Progenitor cell of endocrine pancreas (in vitro differentiated cells): ENCODE data around the gene RAB5IF. TPM values are rescaled to one million over a fixed set of nuclear protein-coding genes. Genes with fewer than 3 reads are reported as not detected.
A peak's percentile ranks its signal among the peaks of the same experiment; 100 is the strongest.

Experiments
- DNase-seq: peaks from one replicate; pipeline ENCODE4 v3.0.0; 2021; ENCODE audit warnings: low spot score; ENCODE audit not compliant: unreplicated experiment
- H3K27ac Mint-ChIP-seq: 2 replicates; pipeline ENCODE4 v1.8.0; 2021; ENCODE audit warnings: mild to moderate bottlenecking, moderate library complexity, mixed read lengths
- H3K27me3 Mint-ChIP-seq: 2 replicates; pipeline ENCODE4 v1.8.0; 2021; ENCODE audit warnings: mixed read lengths
- H3K36me3 Mint-ChIP-seq: 2 replicates; pipeline ENCODE4 v1.8.0; 2022; ENCODE audit warnings: mixed read lengths; ENCODE audit not compliant: insufficient read depth
- H3K4me1 Mint-ChIP-seq: 2 replicates; pipeline ENCODE4 v1.8.0; 2021; ENCODE audit warnings: low read depth, mixed read lengths
- H3K4me3 Mint-ChIP-seq: 2 replicates; pipeline ENCODE4 v1.8.0; 2021; ENCODE audit warnings: low read depth, mild to moderate bottlenecking, moderate library complexity, mixed read lengths
- H3K9me3 Mint-ChIP-seq: 2 replicates; pipeline ENCODE4 v1.8.0; 2021; ENCODE audit warnings: low read depth, mixed read lengths
- total RNA-seq: library from RNA; stranded (reverse); gene quantifications from 2 replicates; pipeline ENCODE4 v1.2.1, GENCODE V29; 2021
- TF ChIP-seq, protein P1 (sequence below): fragments of 200-600 bp; sonication (generic); IDR thresholded peaks from one replicate; pipeline ENCODE4 v1.5.0; 2021; ENCODE audit warnings: antibody characterized with exemption, mild to moderate bottlenecking; ENCODE audit not compliant: unreplicated experiment

Gene RAB5IF
- total RNA-seq, 1 donor from 2014 or later: 58.8 TPM

- H3K4me1 Mint-ChIP-seq: peaks cover 13% of the 10 kb centered on the region
- no peak overlapping the region for H3K4me3 Mint-ChIP-seq
- TF ChIP-seq, protein P1, sequence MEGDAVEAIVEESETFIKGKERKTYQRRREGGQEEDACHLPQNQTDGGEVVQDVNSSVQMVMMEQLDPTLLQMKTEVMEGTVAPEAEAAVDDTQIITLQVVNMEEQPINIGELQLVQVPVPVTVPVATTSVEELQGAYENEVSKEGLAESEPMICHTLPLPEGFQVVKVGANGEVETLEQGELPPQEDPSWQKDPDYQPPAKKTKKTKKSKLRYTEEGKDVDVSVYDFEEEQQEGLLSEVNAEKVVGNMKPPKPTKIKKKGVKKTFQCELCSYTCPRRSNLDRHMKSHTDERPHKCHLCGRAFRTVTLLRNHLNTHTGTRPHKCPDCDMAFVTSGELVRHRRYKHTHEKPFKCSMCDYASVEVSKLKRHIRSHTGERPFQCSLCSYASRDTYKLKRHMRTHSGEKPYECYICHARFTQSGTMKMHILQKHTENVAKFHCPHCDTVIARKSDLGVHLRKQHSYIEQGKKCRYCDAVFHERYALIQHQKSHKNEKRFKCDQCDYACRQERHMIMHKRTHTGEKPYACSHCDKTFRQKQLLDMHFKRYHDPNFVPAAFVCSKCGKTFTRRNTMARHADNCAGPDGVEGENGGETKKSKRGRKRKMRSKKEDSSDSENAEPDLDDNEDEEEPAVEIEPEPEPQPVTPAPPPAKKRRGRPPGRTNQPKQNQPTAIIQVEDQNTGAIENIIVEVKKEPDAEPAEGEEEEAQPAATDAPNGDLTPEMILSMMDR: no peak
- H3K27me3 Mint-ChIP-seq: no peaks in the 10 kb centered on the region
- H3K36me3 Mint-ChIP-seq: peaks cover 3% of the 10 kb centered on the region
- no peaks in the 10 kb centered on the region for H3K9me3 Mint-ChIP-seq
- peak overlapping the region; percentile 81 for H3K27ac Mint-ChIP-seq
- DNase-seq: no peak
Measured at GRCh38 chr20:36647196-36648121, 41.9 kb downstream of the RAB5IF start.

DNA sequence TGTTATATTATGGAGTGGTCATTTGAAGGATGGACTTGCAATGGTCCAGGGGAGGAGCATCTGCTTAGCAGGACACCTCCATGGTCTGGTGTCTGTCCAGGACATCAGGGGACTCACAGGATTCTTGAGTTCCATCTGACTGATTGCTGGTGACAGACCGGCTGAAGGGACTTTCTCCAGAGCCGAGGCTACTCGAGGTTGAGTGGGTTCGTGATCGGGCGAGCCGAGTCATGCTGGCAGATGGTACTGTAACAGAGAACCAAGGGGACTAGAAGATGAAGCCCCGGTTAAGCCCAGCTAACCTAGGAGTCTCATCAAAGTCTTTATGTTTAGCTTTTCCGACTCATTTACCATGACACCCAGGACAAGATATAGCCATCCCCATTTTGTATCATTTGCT lies 47.9 kb downstream of the RAB5IF start:
- no peak for DNase-seq
- TF ChIP-seq, protein P1: no peak
- H3K4me3 Mint-ChIP-seq: no peak overlapping the region
- no peaks in the 10 kb centered on the region for H3K27me3 Mint-ChIP-seq
- peaks cover 7% of the 10 kb centered on the region for H3K36me3 Mint-ChIP-seq
- no peaks in the 10 kb centered on the region for H3K9me3 Mint-ChIP-seq
- no peaks in the 10 kb centered on the region for H3K4me1 Mint-ChIP-seq
- no peak overlapping the region for H3K27ac Mint-ChIP-seq

DNA sequence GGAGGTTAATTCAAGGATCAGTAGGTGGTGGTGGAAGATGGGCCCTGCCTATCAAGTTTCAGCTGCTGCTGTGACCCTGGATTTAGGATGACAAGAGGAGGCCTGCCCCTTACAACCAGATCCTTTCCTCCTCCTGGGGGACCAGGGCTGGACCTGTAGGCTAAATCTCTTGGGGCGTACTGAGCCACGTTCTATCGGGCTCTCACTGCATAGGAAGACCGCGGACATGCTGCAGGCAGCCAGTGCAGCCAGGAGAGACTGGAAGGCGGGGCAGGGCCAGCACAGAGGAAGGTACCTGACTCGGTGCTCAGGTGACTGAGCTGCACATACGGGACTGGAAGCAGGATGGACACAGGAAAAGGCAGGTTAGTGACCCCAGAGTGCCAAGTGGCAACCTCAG lies 48.9 kb downstream of the RAB5IF start:
- Mint-ChIP-seq H3K36me3 (peaks cover 7% of the 10 kb centered on the region), H3K27ac (no peak overlapping the region), H3K4me3 (no peak overlapping the region), H3K27me3 (no peaks in the 10 kb centered on the region), H3K4me1 (no peaks in the 10 kb centered on the region), H3K9me3 (no peaks in the 10 kb centered on the region)
- TF ChIP-seq, protein P1: no peak
- DNase-seq: no peak

DNA sequence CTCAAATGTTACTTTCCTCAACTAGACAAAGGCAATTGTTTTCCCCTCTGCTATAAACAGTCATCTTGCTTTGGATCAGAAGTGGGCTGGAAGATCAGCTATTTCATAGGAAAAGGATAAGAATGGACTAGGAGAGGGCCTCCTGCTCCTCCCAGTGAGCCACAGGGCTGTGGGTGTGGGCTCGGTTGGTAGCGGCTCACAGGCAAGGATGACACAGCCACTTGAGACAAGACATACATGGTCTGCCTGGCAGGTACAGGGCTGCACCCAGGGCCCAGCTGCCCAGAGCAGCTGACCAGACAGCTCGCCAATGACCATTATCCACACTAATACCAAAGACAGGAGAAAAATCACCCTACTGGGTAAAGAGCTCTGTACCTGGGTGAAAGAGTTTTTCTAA lies 49.4 kb downstream of the RAB5IF start:
- TF ChIP-seq, protein P1: no peak
- H3K9me3 Mint-ChIP-seq: no peaks in the 10 kb centered on the region
- no peak overlapping the region for H3K27ac Mint-ChIP-seq

GRCh38 chr20:36656733-36657132 lies 51.2 kb downstream of the RAB5IF start:
- Mint-ChIP-seq H3K4me3 (no peak overlapping the region), H3K27me3 (no peaks in the 10 kb centered on the region), H3K4me1 (no peaks in the 10 kb centered on the region), H3K27ac (no peak overlapping the region), H3K36me3 (peaks cover 10% of the 10 kb centered on the region), H3K9me3 (no peaks in the 10 kb centered on the region)
- DNase-seq: no peak
- TF ChIP-seq, protein P1: no peak

More for the DNA sequence above, 49.4 kb downstream of the RAB5IF start:
- Mint-ChIP-seq H3K4me3 (no peak overlapping the region), H3K4me1 (no peaks in the 10 kb centered on the region), H3K36me3 (peaks cover 8% of the 10 kb centered on the region), H3K27me3 (no peaks in the 10 kb centered on the region)
- DNase-seq: no peak
